ENCODE measurements around the gene EZH2. TPM values are rescaled to one million over a fixed set of nuclear protein-coding genes. Genes with fewer than 3 reads are reported as not detected.
A peak's percentile ranks its signal among the peaks of the same experiment; 100 is the strongest.

EZH2 gene
- total RNA-seq, 4 donors from 2014 or later = 6.0 to 17.3 (median 7.2) TPM

- in situ Hi-C loops (cut with MboI; ENCODE audit: low pct_ligation_motif_present in 1 of 4, low pct_unique_long_range_greater_than_20kb in 1 of 4, low sequenced_read_pairs in 3 of 4) = no loop called here
- TF ChIP-seq POLR2A (IDR thresholded peaks at IDR 0.05) = no peak
- no peak for TF ChIP-seq CTCF (IDR thresholded peaks at IDR 0.05)
- no peak for TF ChIP-seq EP300 (IDR thresholded peaks at IDR 0.05; ENCODE audit: low read depth)
- no peak for TF ChIP-seq POLR2AphosphoS5 (IDR thresholded peaks at IDR 0.05)
- no peak for DNase-seq
- no peak overlapping the region for H3K4me3 ChIP-seq
- no peaks in the 10 kb centered on the region for H3K4me1 ChIP-seq
- no peaks in the 10 kb centered on the region for H3K27me3 ChIP-seq
- no peaks in the 10 kb centered on the region for H3K36me3 ChIP-seq
- WGBS, 2 donors (ENCODE audit: low coverage in 1 of 2) = 77 to 83% methylated on average over 10 of the region's 10 CpGs
- intact Hi-C loops (cut with DNase I; ENCODE audit: low total_unique reads) = no loop called here
- peak overlapping the region in 1 of 4 donors; percentile 4 for H3K27ac ChIP-seq
- H3K9me3 ChIP-seq = no peaks in the 10 kb centered on the region
These were observed 69.0 kb downstream of the EZH2 start for GRCh38 chr7:148814922-148815559.

DNA sequence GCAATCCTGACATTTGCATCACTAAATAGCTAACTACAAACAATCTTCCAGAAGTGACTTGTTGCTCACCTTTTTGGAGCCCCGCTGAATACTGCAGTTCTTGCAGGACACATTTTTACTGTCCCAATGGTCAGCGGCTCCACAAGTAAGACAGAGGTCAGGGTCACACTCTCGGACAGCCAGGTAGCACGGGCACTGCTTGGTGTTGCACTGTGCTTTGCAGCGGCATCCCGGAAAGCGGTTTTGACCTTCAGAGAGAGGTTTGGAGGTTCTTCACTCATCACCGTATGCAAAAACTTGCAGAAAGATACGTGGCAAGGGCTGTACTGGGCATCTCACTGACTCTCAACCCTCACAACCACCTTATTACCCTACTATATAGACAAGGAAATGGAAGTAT lies 70.2 kb downstream of the EZH2 start:
- Histone ChIP-seq H3K36me3 (no peaks in the 10 kb centered on the region), H3K27ac (no peak overlapping the region), H3K27me3 (no peaks in the 10 kb centered on the region), H3K4me1 (no peaks in the 10 kb centered on the region), H3K4me3 (no peak overlapping the region), H3K9me3 (no peaks in the 10 kb centered on the region)
- WGBS, 2 donors (ENCODE audit: low coverage in 1 of 2) = 92 to 100% methylated on average over 2 to 9 of the region's 9 CpGs
- in situ Hi-C loops (cut with MboI; ENCODE audit: low pct_ligation_motif_present in 1 of 4, low pct_unique_long_range_greater_than_20kb in 1 of 4, low sequenced_read_pairs in 3 of 4) (no loop called here), intact Hi-C loops (cut with DNase I; ENCODE audit: low total_unique reads) (no loop called here)
- TF ChIP-seq CTCF (IDR thresholded peaks at IDR 0.05) (no peak), EP300 (IDR thresholded peaks at IDR 0.05; ENCODE audit: low read depth) (no peak), POLR2AphosphoS5 (IDR thresholded peaks at IDR 0.05) (no peak), POLR2A (IDR thresholded peaks at IDR 0.05) (no peak)
- no peak for DNase-seq

- no peaks in the 10 kb centered on the region for H3K9me3 ChIP-seq
- in situ Hi-C loops (cut with MboI; ENCODE audit: low pct_ligation_motif_present in 1 of 4, low pct_unique_long_range_greater_than_20kb in 1 of 4, low sequenced_read_pairs in 3 of 4) = no loop called here
- H3K4me3 ChIP-seq = no peak overlapping the region
- no peak for DNase-seq
- no peak for TF ChIP-seq POLR2AphosphoS5 (IDR thresholded peaks at IDR 0.05)
- no peak for TF ChIP-seq EP300 (IDR thresholded peaks at IDR 0.05; ENCODE audit: low read depth)
- TF ChIP-seq POLR2A (IDR thresholded peaks at IDR 0.05) = no peak
- H3K27me3 ChIP-seq = no peaks in the 10 kb centered on the region
- H3K4me1 ChIP-seq = no peaks in the 10 kb centered on the region
- H3K36me3 ChIP-seq = no peaks in the 10 kb centered on the region
- WGBS, 2 donors (ENCODE audit: low coverage in 1 of 2) = 88 to 100% methylated on average over 2 to 4 of the region's 4 CpGs
- H3K27ac ChIP-seq = no peak overlapping the region
- intact Hi-C loops (cut with DNase I; ENCODE audit: low total_unique reads) = no loop called here
These were observed 72.2 kb downstream of the EZH2 start for GRCh38 chr7:148811892-148812291.

- TF ChIP-seq POLR2AphosphoS5 (IDR thresholded peaks at IDR 0.05) (no peak), CTCF (IDR thresholded peaks at IDR 0.05) (no peak), EP300 (IDR thresholded peaks at IDR 0.05; ENCODE audit: low read depth) (no peak), POLR2A (IDR thresholded peaks at IDR 0.05) (no peak)
- intact Hi-C loops (cut with DNase I; ENCODE audit: low total_unique reads) = no loop called here
- no peaks in the 10 kb centered on the region for H3K4me1 ChIP-seq
- no peak overlapping the region for H3K27ac ChIP-seq
- no peaks in the 10 kb centered on the region for H3K36me3 ChIP-seq
- no peaks in the 10 kb centered on the region for H3K9me3 ChIP-seq
- no peaks in the 10 kb centered on the region for H3K27me3 ChIP-seq
- 67 to 92% methylated on average over 2 to 4 of the region's 4 CpGs for WGBS, 2 donors (ENCODE audit: low coverage in 1 of 2)
- no peak for DNase-seq
- in situ Hi-C loops (cut with MboI; ENCODE audit: low pct_ligation_motif_present in 1 of 4, low pct_unique_long_range_greater_than_20kb in 1 of 4, low sequenced_read_pairs in 3 of 4) = no loop called here
- H3K4me3 ChIP-seq = no peak overlapping the region
These were observed 74.2 kb downstream of the EZH2 start for GRCh38 chr7:148809856-148810255.

DNA sequence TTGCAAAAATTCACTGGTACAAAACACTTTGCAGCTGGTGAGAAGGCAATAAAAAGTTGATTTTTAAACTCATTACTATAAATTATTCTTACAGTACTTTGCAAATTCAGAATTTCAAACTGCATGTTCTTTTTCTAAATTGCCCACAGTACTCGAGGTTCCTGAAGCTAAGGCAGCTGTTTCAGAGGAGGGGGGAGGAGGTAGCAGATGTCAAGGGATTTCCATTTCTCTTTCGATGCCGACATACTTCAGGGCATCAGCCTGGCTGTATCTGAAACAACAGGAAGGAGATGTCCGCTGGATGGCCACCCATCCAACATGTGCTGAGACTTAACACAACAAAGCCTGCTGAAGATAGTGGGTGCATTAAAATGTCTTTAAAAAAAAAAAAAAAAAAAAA lies 76.7 kb downstream of the EZH2 start:
- H3K4me1 ChIP-seq = no peaks in the 10 kb centered on the region
- WGBS, 2 donors (ENCODE audit: low coverage in 1 of 2) = 76 to 85% methylated on average over 4 of the region's 4 CpGs
- in situ Hi-C loops (cut with MboI; ENCODE audit: low pct_ligation_motif_present in 1 of 4, low pct_unique_long_range_greater_than_20kb in 1 of 4, low sequenced_read_pairs in 3 of 4) = no loop called here
- H3K36me3 ChIP-seq = no peaks in the 10 kb centered on the region
- H3K4me3 ChIP-seq = no peak overlapping the region
- no peak for TF ChIP-seq POLR2A (IDR thresholded peaks at IDR 0.05)
- no peak for TF ChIP-seq CTCF (IDR thresholded peaks at IDR 0.05)
- no peak for TF ChIP-seq EP300 (IDR thresholded peaks at IDR 0.05; ENCODE audit: low read depth)
- TF ChIP-seq POLR2AphosphoS5 (IDR thresholded peaks at IDR 0.05) = no peak
- no peak overlapping the region for H3K27ac ChIP-seq
- DNase-seq = no peak
- no peaks in the 10 kb centered on the region for H3K27me3 ChIP-seq
- no peaks in the 10 kb centered on the region for H3K9me3 ChIP-seq
- intact Hi-C loops (cut with DNase I; ENCODE audit: low total_unique reads) = no loop called here

Data from transverse colon (tissue), 4 donors.